Panc1 (cell line): ENCODE results near the gene HS3ST5. TPM values are rescaled to one million over a fixed set of nuclear protein-coding genes. Genes with fewer than 3 reads are reported as not detected.

Experiments used
- ATAC-seq: fragments of 200-7000 bp; cut with Tn5 transposase; 2 replicates; pipeline ENCODE4 v1.9.1; 2020; ENCODE audit warnings: mild to moderate bottlenecking, moderate library complexity
- BruUV-seq: library from RNA; stranded (reverse); fragments of 400-500 nt; replicated peaks from 2 replicates; lab custom pipeline; 2021; lab: Mats Ljungman, UMichigan
- CTCF ChIA-PET: fragments of 300-600 bp; sonication (Branson Sonifier 250); formaldehyde crosslinking; loops from one replicate; lab custom pipeline; 2022; ENCODE audit warnings: antibody characterized with exemption; lab: Charles Lee
- POLR2A ChIA-PET: fragments of 300-600 bp; sonication (Branson Sonifier 250); formaldehyde crosslinking; loops from one replicate; lab custom pipeline; 2022; ENCODE audit warnings: antibody characterized with exemption; lab: Charles Lee
- DNase-seq: peaks from one replicate; pipeline ENCODE4 v3.0.0-alpha.2; 2010; ENCODE audit warnings: low read depth, low spot score
- H3K27ac ChIP-seq: 2 replicates; pipeline ENCODE4 v1.5.1; 2011; ENCODE audit warnings: mild to moderate bottlenecking, low read length, inconsistent platforms
- H3K27me3 ChIP-seq: fragments of 200-500 bp; sonication (Bioruptor generic); 2 replicates; pipeline ENCODE4 v1.6.0; 2014; ENCODE audit warnings: low read length, inconsistent platforms; ENCODE audit not compliant: control insufficient read depth, insufficient read depth
- H3K36me3 ChIP-seq: fragments of 200-500 bp; sonication (Bioruptor generic); 2 replicates; pipeline ENCODE4 v1.5.1; 2014; ENCODE audit warnings: inconsistent platforms, mild to moderate bottlenecking, low read length, moderate library complexity; ENCODE audit not compliant: control insufficient read depth, insufficient read depth
- H3K4me1 ChIP-seq: 2 replicates; pipeline ENCODE4 v1.5.1; 2011; ENCODE audit warnings: inconsistent platforms, mild to moderate bottlenecking, low read length, moderate library complexity; ENCODE audit not compliant: control insufficient read depth, insufficient read depth
- H3K4me3 ChIP-seq, 2 experiments: 2 replicates each; pipeline ENCODE4 v1.5.1; 2011 to 2012; ENCODE audit warnings: low read depth in 2 of 2, low read length in 2 of 2, mild to moderate bottlenecking in 2 of 2, inconsistent platforms in 1 of 2, moderate library complexity in 1 of 2
- H3K9me3 ChIP-seq: fragments of 200-500 bp; sonication (Bioruptor generic); 2 replicates; pipeline ENCODE4 v1.5.1; 2014; ENCODE audit warnings: low read depth, mild to moderate bottlenecking, inconsistent platforms, low read length, moderate library complexity; ENCODE audit not compliant: control insufficient read depth, insufficient read depth
- CTCF ChIP-seq: fragments of 450-650 bp; IDR thresholded peaks from 2 replicates; pipeline ENCODE4 v1.5.1; 2017; ENCODE audit warnings: mild to moderate bottlenecking
- POLR2AphosphoS5 ChIP-seq: IDR thresholded peaks from 2 replicates; pipeline ENCODE4 v1.6.1; 2012; ENCODE audit warnings: mild to moderate bottlenecking, low read depth, low read length, moderate library complexity
- SIN3A ChIP-seq: IDR thresholded peaks from 2 replicates; pipeline ENCODE4 v1.6.1; 2012; ENCODE audit warnings: low read depth, mild to moderate bottlenecking, low read length, moderate library complexity, borderline replicate concordance; ENCODE audit not compliant: insufficient read depth
- TCF7L2 ChIP-seq: IDR thresholded peaks from 2 replicates; pipeline ENCODE4 v1.6.1; 2011; ENCODE audit warnings: mild to moderate bottlenecking, low read depth, low read length, inconsistent platforms
- in situ Hi-C: cut with HindIII; loops from 2 replicates; pipeline ENCODE4 v1.10.0; 2016; ENCODE audit warnings: low sequenced_read_pairs, low pct_unique_long_range_greater_than_20kb
- intact Hi-C: fragments of 100-400 bp; cut with micrococcal nuclease; formaldehyde crosslinking; loops from one replicate; pipeline ENCODE4 v1.10.0; 2022; ENCODE audit not compliant: unreplicated experiment
- total RNA-seq: library from RNA; stranded (reverse); gene quantifications from one replicate; pipeline ENCODE4 v1.2.1, GENCODE V29; 2021; ENCODE audit not compliant: unreplicated experiment
- TF ChIP-seq, protein P1 (sequence below), 2 experiments: IDR thresholded peaks; 2 replicates each; pipeline ENCODE4 v1.6.1; 2011 to 2012; ENCODE audit warnings: low read depth in 2 of 2, control low read depth in 1 of 2, low read length in 1 of 2, mild to moderate bottlenecking in 1 of 2, moderate library complexity in 1 of 2; ENCODE audit not compliant: insufficient read depth in 1 of 2

Gene HS3ST5
- total RNA-seq, 1 experiment from 2014 or later: 0.05 TPM

DNA sequence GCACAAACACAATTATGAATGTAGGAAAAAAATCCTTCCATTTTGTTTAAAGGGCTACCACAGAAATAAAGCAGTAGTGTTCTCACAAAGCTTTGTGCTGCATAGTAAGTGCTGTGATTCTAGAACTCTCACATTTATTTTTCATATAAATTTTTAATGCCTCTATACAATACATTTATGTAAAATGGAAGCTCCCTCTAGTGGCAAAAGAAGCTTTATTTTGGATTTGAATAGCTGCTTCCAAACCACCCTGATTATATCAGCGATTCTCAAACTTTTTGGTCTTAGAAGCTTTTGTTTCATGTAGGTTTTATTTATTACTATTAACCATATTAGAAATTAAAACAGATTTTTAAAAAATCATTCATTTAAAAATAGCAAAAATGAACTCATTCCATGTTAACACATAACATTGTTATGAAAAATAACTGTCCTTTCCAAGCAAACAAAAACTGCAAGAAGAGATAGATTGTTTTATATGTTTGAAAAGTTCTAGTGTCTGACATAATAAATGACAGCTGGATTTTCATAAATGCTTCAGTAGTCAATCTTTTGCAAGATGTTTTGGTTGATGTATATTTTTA, 38.4 kb downstream of the HS3ST5 start:
- BruUV-seq: no TSS peak
- H3K9me3 ChIP-seq: 0 out of 2 replicates have a peak, but pooled peaks cover 4% of the 10 kb centered on the region
- intact Hi-C loops (loop anchor here (1.0 to 5.0 kb wide), 2 partner anchors 208 to 307 kb away; no protein-coding TSS in a partner anchor), in situ Hi-C loops (no loop called here)
- H3K27me3 ChIP-seq: no peaks in the 10 kb centered on the region
- no peaks in the 10 kb centered on the region for H3K4me1 ChIP-seq
- H3K27ac ChIP-seq: no peak overlapping the region
- ChIA-PET CTCF (interaction anchor here (0.6 to 1.3 kb wide), 6 partner anchors 9 to 323 kb away, joined by 3 to 12 read pairs (median 3); no protein-coding TSS in a partner anchor), POLR2A (no interaction called here)
- H3K36me3 ChIP-seq: no peaks in the 10 kb centered on the region
- no peak for ATAC-seq
- no peak overlapping the region for H3K4me3 ChIP-seq
- TF ChIP-seq TCF7L2 (no peak), CTCF (peak; percentile 75; the same call in 1 of the 2 replicates)
- peak; percentile 13 for DNase-seq

DNA sequence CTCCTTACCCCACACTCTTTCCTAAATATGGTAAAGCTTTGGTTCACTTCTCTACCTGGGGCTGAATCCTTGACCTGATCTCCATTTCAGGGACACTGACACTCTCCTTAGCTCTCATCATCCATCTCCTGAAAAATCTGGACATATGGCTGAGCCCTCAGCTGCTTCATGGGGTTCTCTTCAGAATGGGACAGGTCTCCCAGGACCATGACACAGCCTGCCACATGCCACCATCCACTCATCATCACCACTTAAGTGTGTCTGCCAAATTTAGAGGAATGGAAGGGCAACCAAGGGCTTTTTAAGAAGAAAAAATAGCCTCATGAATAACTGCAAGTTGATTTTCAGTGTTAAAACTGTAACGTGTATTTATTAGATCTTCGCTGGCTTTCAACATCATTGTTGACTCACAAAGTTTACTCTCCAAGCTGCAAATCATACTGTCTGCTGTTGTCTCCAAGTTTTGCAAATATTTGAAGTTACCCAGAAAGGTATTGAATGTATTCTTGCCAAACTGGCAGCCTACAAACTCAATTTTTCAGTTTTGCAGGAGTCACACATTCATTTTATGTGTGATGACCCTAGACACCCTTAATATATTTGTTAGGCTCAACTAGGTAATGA, 41.1 kb downstream of the HS3ST5 start:
- H3K4me1 ChIP-seq: no peaks in the 10 kb centered on the region
- 0 out of 2 replicates have a peak, but pooled peaks cover 4% of the 10 kb centered on the region for H3K9me3 ChIP-seq
- TF ChIP-seq SIN3A (no peak), TCF7L2 (no peak)
- H3K27ac ChIP-seq: no peak overlapping the region
- ATAC-seq (no peak), DNase-seq (no peak)
- BruUV-seq: no TSS peak
- H3K4me3 ChIP-seq: no peak overlapping the region
- H3K36me3 ChIP-seq: no peaks in the 10 kb centered on the region
- intact Hi-C loops (loop anchor here (5.0 kb wide), 1 partner anchor 304 kb away; no protein-coding TSS in a partner anchor), in situ Hi-C loops (no loop called here)
- CTCF ChIA-PET: no interaction called here
- POLR2A ChIA-PET: no interaction called here
- no peaks in the 10 kb centered on the region for H3K27me3 ChIP-seq

DNA sequence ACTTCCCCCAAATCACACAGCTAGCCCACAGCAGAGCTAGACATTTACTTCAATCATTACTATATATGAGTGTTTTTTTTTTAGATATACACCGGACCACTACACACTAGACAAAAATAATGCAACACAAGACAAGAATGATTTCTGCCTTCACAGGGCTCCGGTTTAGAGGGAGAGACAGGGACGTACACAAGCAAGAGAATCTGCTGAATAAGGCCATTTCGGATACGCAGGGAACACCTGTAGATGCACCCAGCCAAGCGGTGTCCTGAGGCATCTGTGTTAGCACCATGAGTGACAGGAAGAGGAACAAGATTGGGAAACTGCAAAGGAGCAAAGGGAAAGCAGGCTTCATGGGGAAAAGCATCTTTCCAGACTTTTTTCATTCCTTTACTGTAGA, 45.7 kb downstream of the HS3ST5 start:
- no peak for ATAC-seq
- POLR2A ChIA-PET: no interaction called here
- Histone ChIP-seq H3K4me1 (no peaks in the 10 kb centered on the region), H3K27ac (no peak overlapping the region), H3K27me3 (no peaks in the 10 kb centered on the region), H3K4me3 (no peak overlapping the region), H3K9me3 (0 out of 2 replicates have a peak, but pooled peaks cover 4% of the 10 kb centered on the region), H3K36me3 (no peaks in the 10 kb centered on the region)
- BruUV-seq: no TSS peak
- CTCF ChIA-PET: no interaction called here
- no peak for DNase-seq
- intact Hi-C loops (no loop called here), in situ Hi-C loops (no loop called here)
- no peak for TF ChIP-seq CTCF
- TF ChIP-seq TCF7L2: no peak
- no peak for TF ChIP-seq SIN3A
- TF ChIP-seq POLR2AphosphoS5: no peak
- TF ChIP-seq, protein P1, sequence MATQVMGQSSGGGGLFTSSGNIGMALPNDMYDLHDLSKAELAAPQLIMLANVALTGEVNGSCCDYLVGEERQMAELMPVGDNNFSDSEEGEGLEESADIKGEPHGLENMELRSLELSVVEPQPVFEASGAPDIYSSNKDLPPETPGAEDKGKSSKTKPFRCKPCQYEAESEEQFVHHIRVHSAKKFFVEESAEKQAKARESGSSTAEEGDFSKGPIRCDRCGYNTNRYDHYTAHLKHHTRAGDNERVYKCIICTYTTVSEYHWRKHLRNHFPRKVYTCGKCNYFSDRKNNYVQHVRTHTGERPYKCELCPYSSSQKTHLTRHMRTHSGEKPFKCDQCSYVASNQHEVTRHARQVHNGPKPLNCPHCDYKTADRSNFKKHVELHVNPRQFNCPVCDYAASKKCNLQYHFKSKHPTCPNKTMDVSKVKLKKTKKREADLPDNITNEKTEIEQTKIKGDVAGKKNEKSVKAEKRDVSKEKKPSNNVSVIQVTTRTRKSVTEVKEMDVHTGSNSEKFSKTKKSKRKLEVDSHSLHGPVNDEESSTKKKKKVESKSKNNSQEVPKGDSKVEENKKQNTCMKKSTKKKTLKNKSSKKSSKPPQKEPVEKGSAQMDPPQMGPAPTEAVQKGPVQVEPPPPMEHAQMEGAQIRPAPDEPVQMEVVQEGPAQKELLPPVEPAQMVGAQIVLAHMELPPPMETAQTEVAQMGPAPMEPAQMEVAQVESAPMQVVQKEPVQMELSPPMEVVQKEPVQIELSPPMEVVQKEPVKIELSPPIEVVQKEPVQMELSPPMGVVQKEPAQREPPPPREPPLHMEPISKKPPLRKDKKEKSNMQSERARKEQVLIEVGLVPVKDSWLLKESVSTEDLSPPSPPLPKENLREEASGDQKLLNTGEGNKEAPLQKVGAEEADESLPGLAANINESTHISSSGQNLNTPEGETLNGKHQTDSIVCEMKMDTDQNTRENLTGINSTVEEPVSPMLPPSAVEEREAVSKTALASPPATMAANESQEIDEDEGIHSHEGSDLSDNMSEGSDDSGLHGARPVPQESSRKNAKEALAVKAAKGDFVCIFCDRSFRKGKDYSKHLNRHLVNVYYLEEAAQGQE (IDR thresholded peaks at IDR 0.05; ENCODE audit: insufficient read depth in 1 of 2, low read depth in 2 of 2, low read length in 1 of 2): no peak
